Keratinocyte (primary cell): ENCODE measurements around the gene ZFP1.
"Not testable (repeated sequence)": the region's sequence is repeated elsewhere in the genome, so short reads cannot be mapped to it uniquely, and the experiment has no call there.

Source experiments
- CTCF ChIP-seq, 3 experiments: IDR thresholded peaks in 1 of 3; conservative IDR thresholded peaks in 1 of 3; optimal IDR thresholded peaks in 1 of 3; 2 replicates in 2 of 3; 3 replicates in 1 of 3; pipeline versions ENCODE3 to v1.5.1; 2011; ENCODE audit warnings: low read length in 3 of 3, mild to moderate bottlenecking in 3 of 3, moderate library complexity in 2 of 3, control low read depth in 1 of 3, inconsistent platforms in 1 of 3; ENCODE audit not compliant: insufficient read depth in 2 of 3; ENCODE audit errors: extremely low read depth in 1 of 3
- EZH2 ChIP-seq: IDR thresholded peaks from one replicate; pipeline ENCODE4 v1.6.1; 2012; ENCODE audit warnings: inconsistent platforms, mild to moderate bottlenecking, low read length, moderate library complexity

- TF ChIP-seq CTCF (optimal IDR thresholded peaks at IDR 0.05 in 1 of 3, IDR thresholded peaks at IDR 0.05 in 1 of 3, conservative IDR thresholded peaks at IDR 0.05 in 1 of 3; ENCODE audit: extremely low read depth in 1 of 3, insufficient read depth in 2 of 3, low read length in 3 of 3); EZH2: not testable (repeated sequence)
These were observed 63.0 kb downstream of the ZFP1 start for GRCh38 chr16:75211286-75211685.
